ENCODE data around the gene EHBP1.

Gene EHBP1

DNA sequence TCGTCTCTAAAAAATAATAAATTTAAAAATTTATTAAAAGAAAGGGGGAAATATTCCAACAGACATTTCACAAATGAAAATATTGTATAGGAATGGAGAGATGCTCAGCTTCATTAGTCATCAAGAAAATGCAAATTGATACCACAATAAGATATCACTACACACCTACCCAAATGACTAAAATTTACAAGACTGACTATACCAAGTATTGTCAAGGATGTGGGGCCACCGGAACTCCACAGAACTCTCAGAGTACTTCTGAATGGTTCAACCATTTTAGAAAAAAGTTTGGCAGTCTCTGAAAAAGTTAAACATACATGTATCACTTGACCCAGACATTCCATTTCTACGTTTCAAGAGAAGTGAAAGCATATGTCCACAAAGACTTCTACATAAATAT, 163.4 kb downstream of the EHBP1 start:
- DNase-seq (ENCODE audit: insufficient read length, low spot score) (no peak), FAIRE-seq (no peak)

DNA sequence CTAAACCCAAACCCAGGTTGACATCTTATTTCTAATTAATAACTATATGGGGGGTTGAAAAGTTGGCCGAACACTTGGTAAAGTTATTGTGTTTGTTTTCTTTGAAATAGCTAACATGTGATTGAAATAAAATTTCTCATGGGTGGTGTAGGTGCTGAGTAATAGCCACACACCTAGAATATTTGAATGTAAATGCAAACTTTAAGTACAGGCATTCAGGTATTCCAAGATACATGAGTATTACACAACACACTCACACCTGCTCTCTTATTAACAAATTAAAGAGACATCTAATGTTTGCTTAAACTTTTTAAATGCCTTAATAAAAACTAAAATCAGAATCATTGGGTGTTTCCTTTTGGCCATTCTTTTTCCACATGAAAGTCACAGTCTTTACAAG, 165.5 kb downstream of the EHBP1 start:
- FAIRE-seq = no peak
- no peak for DNase-seq (ENCODE audit: insufficient read length, low spot score)

DNA sequence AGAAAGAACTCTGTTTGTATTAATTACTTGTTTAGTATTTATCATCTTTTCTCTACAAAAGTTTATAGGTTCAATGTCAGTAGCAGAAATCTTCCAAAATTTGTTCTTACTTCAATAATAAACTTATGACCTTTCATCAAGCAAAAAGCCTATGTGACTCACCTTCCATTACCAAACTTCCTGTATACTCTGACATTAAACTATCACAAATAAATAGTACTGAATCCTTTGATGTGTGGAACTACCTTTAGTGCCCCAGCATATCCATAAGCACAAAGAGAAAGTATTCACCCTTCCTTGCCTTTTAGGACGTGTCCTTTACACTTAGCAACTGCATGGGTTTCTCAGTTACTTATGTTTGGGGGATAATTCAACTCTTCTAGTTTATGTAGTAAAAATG, 166.0 kb downstream of the EHBP1 start:
- DNase-seq (ENCODE audit: insufficient read length, low spot score) (no peak), FAIRE-seq (no peak)

DNA sequence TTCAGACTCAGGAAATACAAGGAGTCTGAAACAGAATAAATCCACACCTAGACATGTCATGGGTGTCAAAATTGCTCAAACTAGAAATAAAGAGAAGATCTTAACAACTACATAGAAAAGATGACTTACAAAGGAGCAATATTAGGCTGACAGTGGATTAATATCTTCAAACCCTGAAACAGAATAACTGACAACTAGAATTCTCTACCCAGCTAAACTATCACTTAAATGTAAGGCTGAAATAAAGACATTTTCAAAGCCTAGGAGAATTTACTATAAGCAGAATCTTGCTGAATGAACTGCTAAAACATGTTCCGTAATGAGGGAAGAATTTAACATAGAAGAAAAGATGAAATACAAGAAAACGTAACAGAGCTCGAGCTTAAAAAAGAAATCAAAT, 168.1 kb downstream of the EHBP1 start:
- FAIRE-seq (no peak), DNase-seq (ENCODE audit: insufficient read length, low spot score) (no peak)

DNA sequence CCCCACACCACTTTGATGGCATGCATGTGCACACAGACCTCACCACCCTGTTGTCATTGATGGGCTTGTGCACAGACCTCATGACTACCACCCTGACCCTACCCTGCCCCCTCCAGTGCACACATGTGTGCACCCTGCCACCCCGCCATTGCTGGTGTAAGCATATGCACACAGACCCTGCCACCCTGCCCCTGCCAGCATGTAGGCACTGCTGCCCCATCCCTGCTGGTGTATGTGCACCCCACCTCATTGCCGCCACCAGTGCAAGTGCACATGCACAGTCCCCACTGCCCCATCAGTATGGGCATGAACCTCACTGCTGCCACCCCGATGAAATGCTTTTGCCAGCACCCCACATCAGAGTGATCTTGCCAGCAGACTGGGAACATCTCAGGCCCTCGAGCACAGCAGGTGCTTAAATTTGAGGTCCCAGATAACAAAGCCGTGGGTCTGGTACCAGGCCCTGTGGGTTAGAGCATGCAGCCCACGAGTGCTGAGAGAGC, 169.4 kb downstream of the EHBP1 start:
- DNase-seq (ENCODE audit: insufficient read length, low spot score) = no peak

DNA sequence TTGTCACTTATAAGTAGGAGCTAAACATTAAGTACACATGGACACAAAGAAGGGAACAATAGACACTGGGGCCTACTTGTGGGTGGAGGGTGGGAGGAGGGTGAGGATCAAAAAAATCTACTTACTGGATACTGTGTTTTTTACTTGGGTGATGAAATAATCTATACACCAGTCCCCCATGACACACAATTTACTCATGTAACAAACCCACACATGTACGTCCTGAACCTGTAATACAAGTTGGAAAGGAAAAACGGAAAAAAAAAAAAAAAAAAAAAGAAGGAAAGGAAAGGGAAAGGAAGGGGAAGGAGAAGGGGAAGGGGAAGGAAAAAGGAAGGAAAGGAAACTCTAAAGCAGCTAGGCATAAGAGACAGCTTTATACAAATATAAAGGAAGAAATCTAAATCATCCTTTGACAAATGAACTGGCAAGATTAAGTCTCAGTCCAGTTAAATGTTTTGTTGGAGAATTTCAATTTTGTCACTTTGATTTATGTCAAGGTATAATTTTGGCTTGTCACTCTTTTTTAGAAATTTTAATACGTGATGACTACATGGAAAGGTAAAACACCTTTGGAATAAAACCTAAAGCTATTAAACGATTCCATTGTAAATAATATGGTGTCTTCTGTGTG, 175.8 kb downstream of the EHBP1 start:
- DNase-seq (ENCODE audit: insufficient read length, low spot score) (no peak), FAIRE-seq (no peak)

More for the DNA sequence above, 169.4 kb downstream of the EHBP1 start:
- peak; percentile 58 for FAIRE-seq

DNA sequence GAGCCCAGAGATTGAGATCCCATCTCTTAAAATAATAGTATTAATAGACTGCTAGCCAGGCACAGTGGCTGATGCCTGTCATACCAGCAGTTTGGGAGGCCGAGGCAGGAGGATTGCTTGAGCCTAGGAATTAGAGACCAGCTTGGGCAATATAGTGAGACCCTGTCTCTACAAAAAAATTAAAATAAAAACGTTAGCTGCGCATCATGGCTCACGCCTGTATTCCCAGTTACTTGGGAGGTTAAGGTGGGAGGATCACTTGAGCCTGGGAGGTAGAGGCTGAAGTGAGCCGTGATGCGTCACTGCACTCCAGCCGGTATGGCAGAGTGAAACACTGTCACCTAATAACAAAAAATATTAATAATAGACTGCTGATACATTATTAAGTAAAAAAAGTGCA, 178.1 kb downstream of the EHBP1 start:
- DNase-seq (ENCODE audit: insufficient read length, low spot score) (no peak), FAIRE-seq (no peak)

DNA sequence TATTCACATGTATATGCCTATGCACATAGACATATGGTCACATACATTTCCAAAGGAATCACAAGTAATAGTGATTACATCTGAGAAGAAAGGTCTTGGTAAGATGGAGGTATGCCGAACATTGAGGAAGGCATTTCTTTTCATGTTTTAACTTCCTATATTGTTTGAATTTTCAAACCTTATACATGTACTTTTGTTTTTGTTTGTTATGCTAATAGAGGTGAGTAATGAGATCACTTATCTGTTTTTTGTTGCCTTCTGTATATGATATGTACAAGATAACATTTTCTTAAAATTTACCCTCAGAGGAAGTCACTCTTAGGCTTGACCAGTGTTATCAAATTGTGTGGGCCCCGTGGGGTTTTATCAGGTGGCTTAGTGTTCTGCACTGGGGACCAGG, 178.6 kb downstream of the EHBP1 start:
- no peak for DNase-seq (ENCODE audit: insufficient read length, low spot score)
- FAIRE-seq = no peak

DNA sequence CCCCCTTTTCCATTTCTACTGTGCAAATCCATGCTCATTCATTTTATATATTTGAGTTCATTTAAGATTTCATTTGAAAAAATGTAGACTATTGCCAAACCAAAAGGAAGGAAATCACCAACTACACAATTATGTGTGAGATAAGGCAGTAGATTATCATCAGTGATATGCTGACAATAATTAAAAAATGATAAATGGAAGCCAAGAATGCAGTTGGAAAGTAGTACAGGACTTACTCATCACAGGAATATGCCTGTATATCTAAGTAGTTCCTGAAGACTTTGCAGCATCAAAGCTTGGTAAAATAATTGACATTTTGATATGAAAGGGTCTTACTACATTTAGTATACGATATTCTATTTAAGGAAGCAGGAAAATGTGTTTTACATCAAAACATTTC, 179.0 kb downstream of the EHBP1 start:
- FAIRE-seq (no peak), DNase-seq (ENCODE audit: insufficient read length, low spot score) (no peak)

DNA sequence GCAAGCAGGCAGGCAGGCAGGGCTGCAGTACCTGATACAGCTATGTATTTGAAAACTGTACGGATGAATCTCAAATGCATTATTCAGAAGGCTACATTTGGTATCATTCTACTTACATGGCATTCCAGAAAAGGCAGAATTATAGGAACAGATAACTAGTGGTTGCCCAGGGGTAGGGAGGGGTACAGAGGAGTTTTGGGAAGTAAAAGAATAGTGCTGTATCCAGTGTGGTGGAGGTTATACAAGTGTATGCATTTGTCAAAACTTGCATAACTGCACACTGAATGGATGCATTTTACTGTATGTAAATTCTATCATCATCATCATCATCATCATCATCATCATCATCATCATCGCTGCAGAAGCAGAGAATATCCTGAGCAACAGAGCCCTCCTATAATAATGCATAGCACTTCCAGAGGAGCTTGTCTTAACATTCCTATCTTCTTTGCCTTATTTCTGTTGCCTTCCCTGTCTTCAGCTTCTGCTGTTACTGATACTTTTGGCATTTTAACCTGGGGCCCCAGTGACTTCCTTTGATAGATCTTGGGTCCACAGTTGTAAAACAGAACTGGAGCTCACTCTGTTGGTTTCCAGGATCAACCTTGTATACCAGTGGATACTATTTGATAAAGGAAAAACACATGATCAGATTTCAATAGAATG, 189.6 kb downstream of the EHBP1 start:
- DNase-seq (ENCODE audit: insufficient read length, low spot score) (no peak), FAIRE-seq (peak; percentile 46)

DNA sequence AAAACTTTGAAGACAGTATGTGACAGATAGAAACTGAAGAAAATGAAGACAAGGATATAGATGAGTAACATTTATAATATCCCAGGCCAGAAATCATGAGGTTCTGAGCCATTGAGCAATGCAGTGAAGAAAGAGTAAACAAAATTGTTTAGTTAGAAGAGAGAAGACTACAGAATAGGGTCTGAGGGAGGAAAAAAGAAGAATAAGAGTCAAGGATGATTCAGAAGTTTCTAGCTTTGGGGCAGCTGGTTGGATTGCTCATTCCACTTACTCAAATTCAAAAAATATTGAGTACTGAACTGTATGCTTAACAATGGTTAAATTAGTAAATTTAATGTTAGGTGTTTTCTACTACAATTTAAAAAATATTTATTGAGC, 190.1 kb downstream of the EHBP1 start:
- no peak for DNase-seq (ENCODE audit: insufficient read length, low spot score)
- no peak for FAIRE-seq

DNA sequence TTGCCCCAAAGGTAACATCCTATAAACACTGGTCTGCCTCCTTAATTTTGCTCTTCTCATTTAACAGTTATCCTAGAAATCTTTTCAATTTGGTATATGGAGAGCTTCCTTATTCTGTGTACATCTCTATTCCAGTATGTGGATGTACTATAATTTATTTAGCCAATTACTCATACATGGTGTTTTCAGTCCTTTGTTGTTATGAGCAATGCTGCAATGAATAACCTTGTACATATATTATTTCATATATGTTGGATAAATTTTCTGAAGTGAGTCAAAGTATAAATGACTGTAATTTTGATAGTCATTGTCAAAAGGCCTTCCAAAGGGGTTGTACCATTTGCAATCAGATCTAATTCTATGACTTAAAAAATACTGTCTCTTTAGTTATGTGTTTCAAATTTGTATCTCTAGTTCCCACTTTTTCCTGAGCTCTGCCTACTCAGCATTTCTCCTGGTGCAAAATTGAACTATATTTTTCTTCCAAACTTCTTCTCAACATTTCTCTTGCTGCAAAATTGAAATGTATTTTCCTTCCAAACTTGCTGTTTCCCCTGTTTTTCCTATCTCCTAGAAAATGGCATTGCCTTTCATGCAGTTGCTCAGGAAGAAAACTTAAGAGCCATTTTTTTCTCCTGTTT, 191.8 kb downstream of the EHBP1 start:
- no peak for FAIRE-seq
- DNase-seq (ENCODE audit: insufficient read length, low spot score) = no peak

DNA sequence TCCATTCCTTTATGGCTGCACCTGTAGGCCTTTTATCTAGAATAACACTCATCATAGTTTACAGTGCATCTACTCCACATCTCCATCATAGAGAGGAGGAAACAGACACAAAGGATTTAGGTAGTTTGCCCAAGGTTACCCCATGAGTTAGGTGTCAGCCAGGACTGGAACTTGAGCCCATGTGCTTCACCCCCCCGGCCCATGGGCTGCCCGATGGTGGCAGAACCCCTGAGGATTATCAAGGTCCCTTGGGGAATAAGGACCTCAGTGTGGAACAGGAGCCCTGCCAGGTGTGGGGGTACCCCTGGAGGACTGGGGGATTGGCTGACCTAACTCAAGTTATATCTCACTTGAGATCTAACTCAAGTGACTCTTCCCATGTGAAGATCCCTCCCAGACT, 198.8 kb downstream of the EHBP1 start:
- FAIRE-seq = no peak
- DNase-seq (ENCODE audit: insufficient read length, low spot score) = no peak

DNA sequence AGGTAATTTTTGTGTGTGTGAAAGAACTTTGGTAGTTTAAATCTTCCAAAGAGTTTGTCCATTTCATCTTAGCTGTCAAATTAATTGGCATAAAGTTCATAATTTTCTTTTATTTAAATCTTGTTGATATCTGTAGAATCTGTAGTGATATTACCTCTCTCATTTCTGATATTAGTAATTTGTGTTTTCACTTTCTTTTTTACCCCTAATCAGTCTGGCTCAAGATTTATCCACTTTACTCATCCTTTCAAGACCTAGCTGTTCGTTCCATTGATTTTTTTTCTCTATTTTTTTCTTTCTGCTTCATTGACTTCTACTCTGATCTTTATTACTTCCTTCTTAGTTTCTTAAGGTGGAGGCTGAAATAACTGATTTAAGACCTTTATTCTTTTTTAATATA, 202.6 kb downstream of the EHBP1 start:
- FAIRE-seq (no peak), DNase-seq (ENCODE audit: insufficient read length, low spot score) (no peak)

DNA sequence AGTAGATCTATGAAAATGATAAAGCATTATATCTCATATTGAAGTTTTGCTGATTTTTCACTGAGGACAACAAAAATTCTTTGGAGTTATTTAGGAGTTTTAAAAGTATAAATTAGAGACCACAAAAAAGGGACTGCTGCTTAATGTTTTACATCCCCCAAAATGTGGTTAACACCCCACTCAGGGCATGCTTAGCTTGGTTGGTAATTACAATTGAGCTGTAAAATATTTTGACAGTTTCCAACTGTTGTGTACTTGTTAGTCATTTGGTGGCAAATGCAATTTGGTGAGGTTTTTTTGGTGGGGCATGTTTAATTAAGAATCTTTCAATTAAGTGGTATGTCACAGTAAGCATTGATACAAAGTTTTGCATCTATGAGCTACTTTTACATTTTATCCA, 207.8 kb downstream of the EHBP1 start:
- DNase-seq (ENCODE audit: insufficient read length, low spot score) = no peak
- FAIRE-seq = no peak

DNA sequence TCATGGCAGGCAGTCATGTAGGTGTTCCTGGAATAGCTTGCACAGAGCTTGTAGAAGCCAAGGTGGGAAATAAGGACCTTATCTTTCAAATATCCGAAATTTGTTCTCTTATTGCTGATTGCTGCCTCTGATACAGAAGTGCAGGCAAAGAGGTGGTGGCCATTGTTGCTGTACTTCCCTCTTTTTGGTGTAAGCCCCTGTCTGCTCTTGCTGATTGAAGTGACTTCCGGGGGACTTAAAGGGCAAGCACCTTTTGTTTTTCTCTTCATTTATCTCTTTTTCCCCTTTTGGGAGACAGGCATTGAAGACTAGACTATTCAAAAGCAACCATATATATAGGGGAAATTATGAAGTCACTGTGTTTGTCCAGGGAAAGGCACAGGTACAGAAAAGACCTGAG, 213.5 kb downstream of the EHBP1 start:
- DNase-seq (ENCODE audit: insufficient read length, low spot score) (no peak), FAIRE-seq (no peak)

DNA sequence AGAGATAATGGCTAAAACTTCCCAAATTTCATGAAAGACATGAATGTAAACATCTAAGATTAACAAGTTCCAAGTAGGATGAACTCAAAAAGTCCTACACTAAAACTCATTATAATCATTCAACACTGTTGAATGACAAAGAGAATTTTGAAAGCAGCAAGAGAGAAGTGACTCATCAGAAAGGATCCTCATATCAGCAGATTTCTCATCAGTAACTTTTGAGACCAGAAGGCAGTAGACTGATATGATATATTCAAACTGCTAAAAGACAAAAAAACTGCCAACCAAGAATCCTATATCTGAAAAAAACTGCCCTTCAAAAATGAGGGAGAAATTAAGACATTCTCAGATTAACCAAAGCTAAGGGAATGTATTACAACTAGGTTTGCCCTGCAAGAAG, 214.6 kb downstream of the EHBP1 start:
- DNase-seq (ENCODE audit: insufficient read length, low spot score) (no peak), FAIRE-seq (no peak)

DNA sequence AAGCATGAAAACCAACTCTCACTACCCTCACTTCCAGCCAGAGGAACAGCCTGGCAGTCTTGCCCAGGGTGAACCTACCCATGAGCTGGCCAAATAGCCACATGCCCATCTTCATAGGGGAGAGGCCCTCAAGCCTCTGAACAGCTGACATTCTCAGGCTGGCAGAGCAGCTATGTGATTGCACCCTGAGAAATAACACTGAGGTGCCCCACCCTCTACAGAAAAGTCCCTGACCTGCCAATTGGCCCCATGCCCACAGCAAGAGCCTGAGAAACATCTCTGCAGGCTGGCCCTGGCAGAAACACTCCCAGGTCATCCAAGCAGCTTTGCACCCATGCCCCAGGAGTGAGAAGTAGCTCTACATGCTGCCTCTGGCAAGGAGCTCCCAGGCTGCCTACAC, 217.7 kb downstream of the EHBP1 start:
- DNase-seq (ENCODE audit: insufficient read length, low spot score) (no peak), FAIRE-seq (no peak)

DNA sequence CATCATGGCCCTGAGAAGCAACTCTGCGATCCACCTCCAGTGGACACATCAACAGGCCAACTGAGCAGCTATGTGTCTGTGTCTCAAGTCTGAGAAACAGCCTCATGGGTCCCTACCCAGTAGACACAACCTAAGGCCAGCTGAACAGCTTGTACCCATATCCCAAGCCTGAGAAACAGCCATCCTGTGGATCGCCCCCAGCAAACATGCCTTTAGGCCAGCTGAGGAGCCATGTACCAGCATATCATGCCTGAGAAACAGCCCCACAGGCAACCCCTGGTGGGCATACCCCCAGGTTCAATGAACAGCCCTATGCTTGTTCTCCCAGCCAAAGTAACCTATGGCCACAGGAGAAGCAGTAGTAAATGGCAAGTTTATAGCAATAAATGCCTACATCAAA, 218.4 kb downstream of the EHBP1 start:
- no peak for FAIRE-seq

DNA sequence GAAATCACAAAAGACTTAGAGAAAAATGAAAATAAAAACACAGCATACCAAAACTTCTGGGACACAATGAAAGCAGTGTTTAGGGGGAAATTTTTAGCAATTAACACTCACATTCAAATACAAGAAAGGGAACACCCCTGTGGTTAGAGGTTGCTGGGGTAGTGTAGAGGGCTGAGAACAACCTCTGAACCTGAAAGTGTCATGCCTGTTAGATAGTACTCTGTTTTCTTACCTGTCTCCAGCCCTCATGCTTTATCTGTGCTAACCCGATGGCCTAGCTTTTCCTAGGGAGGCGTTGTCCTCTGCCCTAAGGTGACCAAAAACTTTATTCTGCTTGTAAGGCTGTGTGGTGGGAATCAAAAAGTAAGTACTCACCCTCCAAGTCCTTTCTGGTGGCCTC, 222.5 kb downstream of the EHBP1 start:
- no peak for DNase-seq (ENCODE audit: insufficient read length, low spot score)
- FAIRE-seq = no peak

More for the DNA sequence above, 218.4 kb downstream of the EHBP1 start:
- DNase-seq (ENCODE audit: insufficient read length, low spot score) = no peak

DNA sequence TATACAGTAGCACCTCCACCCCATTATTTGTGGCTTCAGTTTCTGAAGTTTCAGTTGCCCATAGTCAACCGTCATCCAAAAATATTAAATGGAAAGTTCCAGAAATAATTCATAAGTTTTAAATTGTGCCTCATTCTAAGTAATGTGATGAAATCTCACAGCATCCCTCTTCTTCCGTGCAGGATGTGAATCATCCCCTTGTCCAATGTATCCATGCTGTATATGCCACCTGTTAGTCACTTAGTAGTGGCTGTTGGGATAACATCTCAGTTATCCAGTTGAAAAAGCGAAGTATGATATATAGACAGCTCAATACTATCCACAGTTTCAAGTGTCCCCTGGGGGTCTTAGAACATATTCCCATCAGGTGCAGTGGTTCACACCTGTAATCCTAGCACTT, 226.0 kb downstream of the EHBP1 start:
- FAIRE-seq = no peak
- DNase-seq (ENCODE audit: insufficient read length, low spot score) = no peak

DNA sequence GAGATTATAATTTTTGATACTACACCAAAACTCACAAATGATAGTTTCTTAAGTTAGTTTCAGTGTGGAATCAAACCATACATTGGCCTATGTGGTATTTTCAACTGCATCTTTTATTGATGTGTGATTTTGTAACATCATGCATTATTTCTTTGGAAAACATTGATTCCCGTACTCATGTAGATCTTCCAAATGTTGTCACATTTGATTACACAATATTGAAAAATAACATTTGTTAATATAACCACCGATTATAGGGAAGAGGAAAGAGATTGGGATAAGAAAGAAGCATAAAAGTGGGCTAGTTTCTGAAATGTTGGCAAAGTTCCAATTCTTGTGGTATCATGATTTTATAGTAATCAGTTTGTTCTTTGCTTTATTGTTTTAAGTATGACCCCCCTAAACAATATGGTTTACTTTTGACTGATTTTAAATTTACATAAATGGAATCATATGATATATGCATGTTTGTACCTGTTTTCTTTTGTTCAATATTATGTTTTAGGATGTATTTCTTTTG, 227.9 kb downstream of the EHBP1 start:
- FAIRE-seq (no peak), DNase-seq (ENCODE audit: insufficient read length, low spot score) (no peak)
